HG03135 (cell line): Measurements from ENCODE around the gene ACCSL.

Experiments used
- ATAC-seq: cut with Tn5 transposase; IDR thresholded peaks from one replicate; pipeline ENCODE4 v1.9.1; 2021; ENCODE audit warnings: mild to moderate bottlenecking, moderate library complexity; ENCODE audit not compliant: unreplicated experiment

The ACCSL gene

DNA sequence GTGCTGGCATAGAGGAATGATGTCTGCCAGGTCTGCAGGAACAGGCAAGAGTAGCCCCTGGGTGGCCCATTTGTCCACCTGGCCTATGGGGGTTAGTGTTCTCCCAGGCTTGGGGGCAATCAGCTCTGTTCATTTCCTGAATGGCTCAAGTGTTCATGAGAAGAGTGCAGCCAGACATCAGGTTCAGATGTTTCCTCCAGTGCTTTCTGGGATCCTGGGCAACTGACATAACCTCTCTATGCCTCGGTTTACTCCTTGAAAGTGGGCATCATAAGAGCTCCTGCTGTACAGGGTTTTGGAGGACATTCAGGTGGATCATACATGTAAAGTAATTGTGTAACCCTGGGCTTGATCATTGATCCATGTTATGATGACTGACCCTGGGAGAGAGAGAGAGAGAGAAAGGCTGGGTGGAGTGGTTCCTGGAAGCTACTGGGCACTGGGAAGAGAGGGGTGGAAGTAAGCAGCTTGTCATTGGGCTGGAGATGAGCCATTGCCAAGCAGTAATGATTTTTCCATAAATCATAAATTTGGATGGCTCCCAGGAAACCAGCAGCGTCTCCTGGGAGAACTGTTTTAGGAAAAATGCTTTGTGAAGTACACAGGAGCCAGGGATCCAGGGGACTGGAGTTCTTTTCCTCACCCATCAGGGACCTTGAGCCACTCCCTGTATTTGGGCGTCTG, 30.2 kb upstream of the ACCSL start:
- no peak for ATAC-seq

DNA sequence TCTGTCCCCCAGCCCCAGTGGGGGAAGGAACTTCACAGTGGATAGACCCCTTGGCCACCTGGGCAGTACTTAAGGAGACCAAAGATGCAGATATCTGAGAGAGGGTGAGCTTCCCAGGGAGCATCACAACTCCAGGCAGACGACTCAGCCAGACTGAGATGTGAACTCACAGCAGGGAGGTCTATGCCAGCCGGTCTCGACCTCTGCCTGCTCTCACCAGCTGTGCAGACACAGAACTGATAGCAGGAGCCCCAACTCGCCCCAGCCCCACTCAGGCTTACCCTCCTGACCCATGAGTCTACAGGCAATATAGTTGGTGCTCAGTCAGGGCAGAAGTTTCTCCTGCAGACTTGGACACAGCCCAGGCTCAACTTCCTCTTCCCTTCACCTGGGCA, 29.7 kb upstream of the ACCSL start:
- ATAC-seq: no peak

GRCh38 chr11:44018829-44019228, 29.0 kb upstream of the ACCSL start:
- ATAC-seq: no peak

GRCh38 chr11:44024977-44025376, 22.8 kb upstream of the ACCSL start:
- ATAC-seq: no peak

- no peak for ATAC-seq
These were observed 22.1 kb upstream of the ACCSL start for GRCh38 chr11:44025727-44026126.

GRCh38 chr11:44028401-44028800, 19.4 kb upstream of the ACCSL start:
- ATAC-seq: no peak

DNA sequence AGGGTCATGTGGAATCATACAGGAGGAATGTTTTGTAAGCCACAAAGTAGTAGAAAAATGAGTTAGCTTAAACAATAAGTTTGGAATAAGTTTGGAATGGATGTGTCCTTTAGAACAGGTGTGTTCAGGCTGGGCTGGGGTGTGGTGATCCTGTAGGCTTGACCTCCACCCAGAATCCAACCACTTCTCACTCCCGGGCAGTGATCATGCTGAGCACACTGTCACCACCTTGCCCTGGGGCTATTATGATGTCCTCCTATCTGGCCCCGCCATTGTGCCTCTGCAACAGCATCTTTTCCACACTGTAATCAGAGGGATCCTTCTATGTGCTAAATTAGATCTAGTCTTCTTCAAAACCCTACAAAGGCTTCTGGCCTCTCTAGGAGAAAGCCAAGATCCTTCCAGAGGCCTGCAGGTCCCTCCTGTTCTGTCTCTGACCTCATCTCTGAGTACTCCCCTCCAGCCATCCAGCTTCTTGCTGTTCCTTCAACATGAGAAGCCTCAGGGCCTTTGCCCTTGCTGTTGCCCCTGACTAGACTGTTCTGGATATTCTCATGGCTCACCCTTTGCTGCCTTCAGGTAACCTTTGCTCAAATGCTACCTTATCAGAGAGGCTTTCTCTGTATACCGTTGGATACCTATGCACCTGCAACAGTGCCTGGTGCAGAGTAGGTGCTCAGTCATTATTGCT, 18.8 kb upstream of the ACCSL start:
- ATAC-seq: no peak

DNA sequence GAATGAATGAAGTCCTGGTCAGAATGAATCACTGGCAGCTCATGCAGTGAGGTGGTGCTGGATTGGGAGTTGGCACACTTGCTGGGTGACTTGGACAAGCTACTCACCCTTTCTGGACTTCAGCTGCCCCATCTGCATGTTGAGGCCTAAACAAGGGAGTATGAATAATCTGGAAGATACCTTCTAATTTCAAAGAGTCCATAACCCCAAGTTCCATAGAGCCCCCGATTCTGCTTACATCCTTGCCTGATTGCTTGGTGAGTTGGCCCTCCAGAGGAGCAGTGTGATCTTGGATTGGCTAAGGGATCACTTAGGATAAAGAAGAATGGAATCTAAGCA, 18.3 kb upstream of the ACCSL start:
- no peak for ATAC-seq

GRCh38 chr11:44029977-44030911, 17.5 kb upstream of the ACCSL start:
- no peak for ATAC-seq

DNA sequence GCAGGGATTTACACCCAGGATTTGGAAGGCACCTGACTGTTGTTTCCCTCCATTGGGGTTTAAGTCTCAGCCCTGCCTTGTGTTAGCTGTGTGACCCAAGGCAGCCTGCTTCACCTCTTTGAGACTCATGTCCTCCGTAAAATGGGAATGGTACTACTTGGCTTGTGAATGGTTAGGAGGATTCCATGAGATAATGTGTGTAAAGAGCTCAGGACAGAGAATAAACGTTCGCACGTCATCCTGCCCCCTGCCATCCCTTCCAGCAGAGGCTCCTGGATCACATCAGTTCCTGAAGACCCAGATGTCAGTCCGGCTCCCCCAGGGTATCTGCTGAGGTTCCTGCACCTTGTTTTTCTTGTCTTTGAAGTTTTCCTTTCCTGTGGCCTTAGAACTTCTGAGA, 16.8 kb upstream of the ACCSL start:
- no peak for ATAC-seq

- ATAC-seq: no peak
These were observed 16.2 kb upstream of the ACCSL start for GRCh38 chr11:44031549-44031948.

- ATAC-seq: no peak
These were observed 15.3 kb upstream of the ACCSL start for GRCh38 chr11:44032299-44033085.

- no peak for ATAC-seq
These were observed 14.3 kb upstream of the ACCSL start for GRCh38 chr11:44033411-44033850.

DNA sequence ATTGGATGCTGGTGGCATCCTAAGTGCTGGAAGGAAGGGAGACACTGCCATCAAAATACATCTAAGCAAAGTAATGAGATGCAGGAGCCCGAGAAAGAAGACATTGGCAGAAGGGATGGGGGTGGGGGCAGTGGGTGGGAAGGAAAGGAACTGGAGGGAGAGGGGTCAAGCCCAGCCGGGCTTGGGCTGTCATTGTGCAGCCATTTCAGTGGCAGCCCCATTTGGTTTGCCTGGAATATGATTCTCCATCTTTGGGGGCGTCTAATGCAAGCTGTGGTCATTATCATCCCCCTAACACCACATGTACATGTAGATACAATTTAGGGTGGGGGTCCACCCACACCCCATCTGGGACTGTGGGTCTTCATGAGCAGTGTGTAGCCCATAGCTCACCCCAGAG, 13.9 kb upstream of the ACCSL start:
- ATAC-seq: no peak

GRCh38 chr11:44034639-44035038, 13.1 kb upstream of the ACCSL start:
- ATAC-seq: no peak

- no peak for ATAC-seq
These were observed 10.7 kb upstream of the ACCSL start for GRCh38 chr11:44036811-44037657.

GRCh38 chr11:44037658-44037998, 10.2 kb upstream of the ACCSL start:
- no peak for ATAC-seq

DNA sequence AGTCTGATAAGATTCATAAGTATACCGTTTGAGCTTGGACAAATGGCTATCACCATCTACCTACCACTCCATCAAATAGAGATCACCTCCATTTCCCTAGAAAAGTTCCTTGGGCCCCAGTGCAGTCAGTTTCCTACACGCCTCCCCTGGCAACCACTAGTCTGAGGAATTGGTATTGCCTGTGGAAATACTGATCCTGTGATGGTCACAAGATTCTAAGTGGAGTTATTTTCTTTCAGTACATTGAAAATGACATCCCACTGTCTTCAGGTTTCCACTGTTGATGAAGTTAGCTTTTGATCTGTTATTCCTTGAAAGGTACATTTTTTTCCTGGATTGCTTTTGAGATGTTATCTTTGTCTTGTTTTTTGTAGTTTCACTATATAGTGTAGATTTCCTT, 4.6 kb upstream of the ACCSL start:
- no peak for ATAC-seq

- ATAC-seq: no peak
These were observed 1.6 kb upstream of the ACCSL start for GRCh38 chr11:44046182-44046581.

DNA sequence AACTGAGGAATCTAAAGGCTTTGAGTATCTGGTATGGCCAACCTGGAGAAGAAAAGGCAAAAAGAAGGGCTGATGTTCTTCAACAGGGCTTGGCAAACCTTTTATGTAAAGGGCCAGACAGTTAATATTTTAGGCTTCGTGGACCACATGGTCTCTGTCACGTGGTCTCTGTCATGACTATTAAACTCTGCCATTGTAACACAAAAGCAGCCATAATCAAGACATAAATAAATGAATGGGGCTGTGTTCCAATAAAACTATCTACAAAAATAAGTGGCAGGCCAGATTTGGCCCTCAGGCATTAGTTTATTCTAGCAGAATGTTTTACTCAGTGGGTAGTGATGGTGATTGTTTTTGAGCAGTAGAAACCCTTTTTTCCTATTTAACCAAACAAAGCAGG, 483 bp upstream of the ACCSL start:
- ATAC-seq: no peak
